ENCODE results near the gene NOA1.
"Not testable (repeated sequence)": the region's sequence is repeated elsewhere in the genome, so short reads cannot be mapped to it uniquely, and the experiment has no call there.

NOA1 gene

GRCh38 chr4:56976837-56977320 lies 527 bp downstream of the NOA1 start:
- DNase-seq = peak; percentile 41
- Mint-ChIP-seq H3K36me3 (peaks cover 26 to 45% of the 10 kb centered on the region in 2 donors), H3K4me3 (peak overlapping the region; percentile 85 to 99), H3K4me1 (peaks cover 26 to 49% of the 10 kb centered on the region in 2 donors), H3K27me3 (no peaks in the 10 kb centered on the region), H3K9me3 (peaks cover 0 to 2% of the 10 kb centered on the region in 2 donors), H3K27ac (peak overlapping the region; percentile 99)
- ATAC-seq (replicated peaks) = peak; percentile 33 to 37

- Mint-ChIP-seq H3K36me3 (peaks cover 28 to 43% of the 10 kb centered on the region in 2 donors), H3K4me1 (peaks cover 25 to 47% of the 10 kb centered on the region in 2 donors), H3K27ac (peak overlapping the region; percentile 47), H3K9me3 (peaks cover 0 to 2% of the 10 kb centered on the region in 2 donors), H3K4me3 (peak overlapping the region; percentile 85 to 99), H3K27me3 (no peaks in the 10 kb centered on the region)
- no peak for ATAC-seq (replicated peaks)
- DNase-seq = peak; percentile 3
Measured at GRCh38 chr4:56976283-56976836, 1.0 kb downstream of the NOA1 start.

GRCh38 chr4:56973336-56973735 lies 4.1 kb downstream of the NOA1 start:
- H3K27ac Mint-ChIP-seq = peak overlapping the region; percentile 7
- DNase-seq (no peak), ATAC-seq (replicated peaks) (no peak)
- H3K4me3 Mint-ChIP-seq = no peak overlapping the region
- peaks cover 32 to 43% of the 10 kb centered on the region in 2 donors for H3K36me3 Mint-ChIP-seq
- peaks cover 20 to 34% of the 10 kb centered on the region in 2 donors for H3K4me1 Mint-ChIP-seq
- H3K9me3 Mint-ChIP-seq = peaks cover 0 to 2% of the 10 kb centered on the region in 2 donors
- no peaks in the 10 kb centered on the region for H3K27me3 Mint-ChIP-seq

- H3K9me3 Mint-ChIP-seq = peaks cover 0 to 2% of the 10 kb centered on the region in 2 donors
- ATAC-seq (replicated peaks) (no peak), DNase-seq (no peak)
- peaks cover 32 to 43% of the 10 kb centered on the region in 2 donors for H3K36me3 Mint-ChIP-seq
- peaks cover 20 to 34% of the 10 kb centered on the region in 2 donors for H3K4me1 Mint-ChIP-seq
- no peak overlapping the region for H3K27ac Mint-ChIP-seq
- no peaks in the 10 kb centered on the region for H3K27me3 Mint-ChIP-seq
- H3K4me3 Mint-ChIP-seq = no peak overlapping the region
Measured at GRCh38 chr4:56972809-56973208, 4.6 kb downstream of the NOA1 start.

GRCh38 chr4:56972389-56972788 lies 5.0 kb downstream of the NOA1 start:
- Mint-ChIP-seq H3K4me3 (no peak overlapping the region), H3K27ac (no peak overlapping the region), H3K27me3 (no peaks in the 10 kb centered on the region), H3K4me1 (peaks cover 20 to 34% of the 10 kb centered on the region in 2 donors), H3K9me3 (peaks cover 0 to 2% of the 10 kb centered on the region in 2 donors), H3K36me3 (peaks cover 35 to 44% of the 10 kb centered on the region in 2 donors)
- ATAC-seq (replicated peaks) (no peak), DNase-seq (no peak)

GRCh38 chr4:56971383-56971782 lies 6.0 kb downstream of the NOA1 start:
- H3K27ac Mint-ChIP-seq = peak overlapping the region; percentile 25
- peaks cover 20 to 34% of the 10 kb centered on the region in 2 donors for H3K4me1 Mint-ChIP-seq
- no peak overlapping the region for H3K4me3 Mint-ChIP-seq
- DNase-seq = no peak
- peaks cover 40 to 48% of the 10 kb centered on the region in 2 donors for H3K36me3 Mint-ChIP-seq
- no peaks in the 10 kb centered on the region for H3K27me3 Mint-ChIP-seq
- ATAC-seq (replicated peaks) = no peak
- H3K9me3 Mint-ChIP-seq = peaks cover 0 to 2% of the 10 kb centered on the region in 2 donors

GRCh38 chr4:56961107-56961500 lies 16.3 kb downstream of the NOA1 start:
- ATAC-seq (replicated peaks) = no peak
- no peaks in the 10 kb centered on the region for H3K4me1 Mint-ChIP-seq
- no peak overlapping the region for H3K27ac Mint-ChIP-seq
- H3K4me3 Mint-ChIP-seq = no peak overlapping the region
- H3K27me3 Mint-ChIP-seq = no peaks in the 10 kb centered on the region
- no peaks in the 10 kb centered on the region for H3K9me3 Mint-ChIP-seq
- DNase-seq = no peak
- peaks cover 28 to 41% of the 10 kb centered on the region in 2 donors for H3K36me3 Mint-ChIP-seq

- ATAC-seq (replicated peaks) = no peak
- no peak overlapping the region for H3K4me3 Mint-ChIP-seq
- H3K9me3 Mint-ChIP-seq = no peaks in the 10 kb centered on the region
- no peak for DNase-seq
- H3K4me1 Mint-ChIP-seq = no peaks in the 10 kb centered on the region
- H3K27me3 Mint-ChIP-seq = no peaks in the 10 kb centered on the region
- no peak overlapping the region for H3K27ac Mint-ChIP-seq
- H3K36me3 Mint-ChIP-seq = peaks cover 18 to 25% of the 10 kb centered on the region in 2 donors
Measured at GRCh38 chr4:56959100-56959499, 18.3 kb downstream of the NOA1 start.

GRCh38 chr4:56958111-56958517 lies 19.3 kb downstream of the NOA1 start:
- H3K27ac Mint-ChIP-seq = no peak overlapping the region
- H3K27me3 Mint-ChIP-seq = no peaks in the 10 kb centered on the region
- H3K36me3 Mint-ChIP-seq = peaks cover 15 to 22% of the 10 kb centered on the region in 2 donors
- no peaks in the 10 kb centered on the region for H3K4me1 Mint-ChIP-seq
- no peak for DNase-seq
- no peaks in the 10 kb centered on the region for H3K9me3 Mint-ChIP-seq
- no peak for ATAC-seq (replicated peaks)
- H3K4me3 Mint-ChIP-seq = no peak overlapping the region

GRCh38 chr4:56953680-56954520 lies 23.5 kb downstream of the NOA1 start:
- Mint-ChIP-seq H3K27me3 (no peaks in the 10 kb centered on the region), H3K4me1 (no peaks in the 10 kb centered on the region), H3K27ac (no peak overlapping the region), H3K9me3 (no peaks in the 10 kb centered on the region), H3K4me3 (no peak overlapping the region), H3K36me3 (peaks cover 6 to 7% of the 10 kb centered on the region in 2 donors)
- ATAC-seq (replicated peaks) (no peak), DNase-seq (no peak)

- H3K27me3 Mint-ChIP-seq = no peaks in the 10 kb centered on the region
- H3K36me3 Mint-ChIP-seq = peaks cover 18 to 19% of the 10 kb centered on the region in 2 donors
- no peak overlapping the region for H3K4me3 Mint-ChIP-seq
- no peak for ATAC-seq (replicated peaks)
- H3K4me1 Mint-ChIP-seq = no peaks in the 10 kb centered on the region
- no peak for DNase-seq
- H3K27ac Mint-ChIP-seq = no peak overlapping the region
- H3K9me3 Mint-ChIP-seq = no peaks in the 10 kb centered on the region
Measured at GRCh38 chr4:56941403-56941802, 36.0 kb downstream of the NOA1 start.

- ATAC-seq (replicated peaks) = no peak
Measured at GRCh38 chr4:56940971-56941370, 36.4 kb downstream of the NOA1 start.

GRCh38 chr4:56940403-56940802 lies 37.0 kb downstream of the NOA1 start:
- H3K27ac Mint-ChIP-seq = no peak overlapping the region
- H3K27me3 Mint-ChIP-seq = no peaks in the 10 kb centered on the region
- no peak overlapping the region for H3K4me3 Mint-ChIP-seq
- no peaks in the 10 kb centered on the region for H3K9me3 Mint-ChIP-seq
- H3K4me1 Mint-ChIP-seq = no peaks in the 10 kb centered on the region
- ATAC-seq (replicated peaks) (no peak), DNase-seq (no peak)
- H3K36me3 Mint-ChIP-seq = peaks cover 18 to 19% of the 10 kb centered on the region in 2 donors

More at GRCh38 chr4:56940971-56941370, 36.4 kb downstream of the NOA1 start:
- no peaks in the 10 kb centered on the region for H3K27me3 Mint-ChIP-seq
- H3K36me3 Mint-ChIP-seq = peaks cover 18 to 19% of the 10 kb centered on the region in 2 donors
- no peak overlapping the region for H3K27ac Mint-ChIP-seq
- DNase-seq = no peak
- no peaks in the 10 kb centered on the region for H3K9me3 Mint-ChIP-seq
- H3K4me1 Mint-ChIP-seq = no peaks in the 10 kb centered on the region
- H3K4me3 Mint-ChIP-seq = no peak overlapping the region

- not testable (repeated sequence) for H3K4me1 Mint-ChIP-seq; H3K27ac Mint-ChIP-seq; H3K4me3 Mint-ChIP-seq; ATAC-seq (replicated peaks); H3K9me3 Mint-ChIP-seq; H3K27me3 Mint-ChIP-seq; DNase-seq
- H3K36me3 Mint-ChIP-seq = peaks cover 18 to 19% of the 10 kb centered on the region in 2 donors
Measured at GRCh38 chr4:56939826-56940225, 37.6 kb downstream of the NOA1 start.

GRCh38 chr4:56937262-56937661 lies 40.1 kb downstream of the NOA1 start:
- DNase-seq = no peak
- Mint-ChIP-seq H3K9me3 (no peaks in the 10 kb centered on the region), H3K27ac (no peak overlapping the region), H3K4me3 (no peak overlapping the region), H3K4me1 (no peaks in the 10 kb centered on the region), H3K27me3 (no peaks in the 10 kb centered on the region), H3K36me3 (peaks cover 19 to 23% of the 10 kb centered on the region in 2 donors)
- ATAC-seq (replicated peaks) = no peak
